Stomach (tissue), 4 donors: ENCODE results near the gene FBN2.

ENCODE experiments used
- CTCF ChIP-seq, 7 experiments: fragments of 450-650 bp in 4 of 7; fragments of 200-600 bp in 3 of 7; sonication (generic) in 3 of 7; IDR thresholded peaks; one replicate each; pipeline ENCODE4 v1.5.1; 2016 to 2019; ENCODE audit warnings: antibody characterized with exemption in 7 of 7, control low read depth in 2 of 7, mild to moderate bottlenecking in 1 of 7
- EP300 ChIP-seq: sonication (generic); formaldehyde crosslinking; IDR thresholded peaks from one replicate; pipeline ENCODE4 v1.6.1; 2017; ENCODE audit warnings: antibody characterized with exemption
- POLR2A ChIP-seq, 4 donors: fragments of 450-650 bp; IDR thresholded peaks; one replicate each; pipeline ENCODE4 v1.6.1; 2016; ENCODE audit warnings: antibody characterized with exemption in 4 of 4, control low read depth in 2 of 4, mild to moderate bottlenecking in 1 of 4, moderate library complexity in 1 of 4
- POLR2AphosphoS5 ChIP-seq, 3 donors: sonication (generic); formaldehyde crosslinking; IDR thresholded peaks; one replicate each; pipeline ENCODE4 v1.6.1; 2016; ENCODE audit warnings: antibody characterized with exemption in 3 of 3

GRCh38 chr5:128536254-128537220 is 1.5 kb downstream of the FBN2 start:
- TF ChIP-seq CTCF (IDR thresholded peaks at IDR 0.05) (no peak), EP300 (no peak), POLR2AphosphoS5 (IDR thresholded peaks at IDR 0.05) (no peak), POLR2A (IDR thresholded peaks at IDR 0.05) (no peak)
